ENCODE data around the gene GEMIN4.
A peak's percentile ranks its signal among the peaks of the same experiment; 100 is the strongest.
"Not testable (repeated sequence)": the region's sequence is repeated elsewhere in the genome, so short reads cannot be mapped to it uniquely, and the experiment has no call there.

GEMIN4 gene

GRCh38 chr17:778096-778495, 26.0 kb upstream of the GEMIN4 start:
- DNase-seq (ENCODE audit: low read depth in 3 of 3): no peak

GRCh38 chr17:774313-774584, 22.2 kb upstream of the GEMIN4 start:
- no peak for DNase-seq (ENCODE audit: low read depth in 3 of 3)

- DNase-seq (ENCODE audit: low read depth in 3 of 3): no peak
These were observed 21.6 kb upstream of the GEMIN4 start for GRCh38 chr17:773467-774312.

- no peak for DNase-seq (ENCODE audit: low read depth in 3 of 3)
These were observed 21.0 kb upstream of the GEMIN4 start for GRCh38 chr17:773016-773415.

- DNase-seq (ENCODE audit: low read depth in 3 of 3): no peak
These were observed 15.0 kb upstream of the GEMIN4 start for GRCh38 chr17:767076-767475.

GRCh38 chr17:760371-760770, 8.3 kb upstream of the GEMIN4 start:
- DNase-seq (ENCODE audit: low read depth in 3 of 3): no peak

- no peak for DNase-seq (ENCODE audit: low read depth in 3 of 3)
These were observed 7.9 kb upstream of the GEMIN4 start for GRCh38 chr17:759964-760363.

- not testable (repeated sequence) for DNase-seq (ENCODE audit: low read depth in 3 of 3)
These were observed 4.0 kb upstream of the GEMIN4 start for GRCh38 chr17:756010-756567.

- DNase-seq (ENCODE audit: low read depth in 3 of 3): not testable (repeated sequence)
These were observed 3.4 kb upstream of the GEMIN4 start for GRCh38 chr17:755319-755961.

GRCh38 chr17:753418-753817, 1.4 kb upstream of the GEMIN4 start:
- no peak for DNase-seq (ENCODE audit: low read depth in 3 of 3)

GRCh38 chr17:752620-753219, 656 bp upstream of the GEMIN4 start:
- DNase-seq (ENCODE audit: low read depth in 3 of 3): no peak

GRCh38 chr17:751269-752001, 629 bp downstream of the GEMIN4 start:
- DNase-seq (ENCODE audit: low read depth in 3 of 3): peak; percentile 26 to 38 (median 34)

- DNase-seq (ENCODE audit: low read depth in 3 of 3): no peak
These were observed 1.5 kb downstream of the GEMIN4 start for GRCh38 chr17:750431-751037.

GRCh38 chr17:749359-749758, 2.7 kb downstream of the GEMIN4 start:
- not testable (repeated sequence) for DNase-seq (ENCODE audit: low read depth in 3 of 3)

- not testable (repeated sequence) for DNase-seq (ENCODE audit: low read depth in 3 of 3)
These were observed 3.5 kb downstream of the GEMIN4 start for GRCh38 chr17:748604-749003.

GRCh38 chr17:746783-747629, 5.1 kb downstream of the GEMIN4 start:
- DNase-seq (ENCODE audit: low read depth in 3 of 3): no peak

- DNase-seq (ENCODE audit: low read depth in 3 of 3): no peak
These were observed 5.9 kb downstream of the GEMIN4 start for GRCh38 chr17:746181-746580.

- DNase-seq (ENCODE audit: low read depth in 3 of 3): no peak
These were observed 6.7 kb downstream of the GEMIN4 start for GRCh38 chr17:745406-745805.

GRCh38 chr17:744937-745336, 7.1 kb downstream of the GEMIN4 start:
- DNase-seq (ENCODE audit: low read depth in 3 of 3): no peak

GRCh38 chr17:743139-743538, 8.9 kb downstream of the GEMIN4 start:
- DNase-seq (ENCODE audit: low read depth in 3 of 3): no peak
